Cardiac fibroblast (primary cell): ENCODE data around the gene GRIN2D.
A peak's percentile ranks its signal among the peaks of the same experiment; 100 is the strongest.

Experiments
- DNase-seq, 2 donors: peaks; one replicate each; pipeline versions ENCODE4 v3.0.0 to v3.0.0-alpha.2; 2010; ENCODE audit warnings: low read depth in 2 of 2
- H3K4me3 ChIP-seq, 2 donors: replicated peaks in 1 of 2; 1 replicate in 1 of 2; 2 replicates in 1 of 2; pipeline ENCODE4 v1.5.1; 2011; ENCODE audit warnings: low read depth in 2 of 2, low read length in 2 of 2, mild to moderate bottlenecking in 2 of 2, moderate library complexity in 1 of 2
- CTCF ChIP-seq: IDR thresholded peaks from one replicate; pipeline ENCODE4 v1.5.1; 2011; ENCODE audit warnings: low read depth, mild to moderate bottlenecking, low read length, inconsistent platforms

Gene GRIN2D

DNA sequence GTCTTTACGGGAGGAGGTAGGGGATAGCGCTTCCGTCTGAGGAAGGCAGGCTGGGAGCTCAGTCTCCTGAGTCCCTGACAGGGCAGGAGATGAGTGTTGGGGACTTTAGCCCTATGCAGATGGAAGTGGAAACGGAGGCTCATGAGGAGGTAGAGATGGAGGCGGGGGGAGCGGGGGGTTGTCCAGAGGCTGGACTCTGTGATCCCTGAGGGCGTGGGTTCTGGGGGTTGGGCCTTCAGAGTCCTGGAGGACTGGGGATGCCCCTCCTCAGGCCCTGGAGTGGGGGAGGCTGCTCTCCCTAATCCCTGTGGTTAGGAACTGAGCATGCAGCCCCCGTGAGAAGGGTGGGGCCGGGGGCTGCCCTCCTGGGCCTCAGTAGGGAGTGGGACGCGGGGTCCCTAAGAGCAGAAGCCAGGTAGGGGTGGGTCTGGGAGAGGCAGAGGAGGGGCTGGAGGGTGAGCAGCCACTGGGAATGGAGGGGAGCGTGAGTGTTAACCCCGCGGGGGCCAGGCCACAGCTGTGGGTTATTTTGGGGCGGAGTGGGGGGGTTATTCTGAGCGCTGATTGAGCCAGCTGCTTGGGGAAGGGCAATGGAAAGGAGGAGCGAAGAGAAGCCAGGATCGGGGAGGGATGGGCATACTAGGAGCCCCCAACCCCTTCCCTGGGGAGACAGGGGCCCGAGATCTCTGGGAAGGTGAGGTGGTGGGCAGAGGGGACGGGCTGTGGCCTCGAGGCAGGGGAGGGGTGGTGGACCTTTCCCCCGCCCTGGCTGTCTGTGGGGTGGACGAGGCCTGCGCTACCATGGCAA, 2.8 kb downstream of the GRIN2D start:
- DNase-seq: no peak
- no peak overlapping the region for H3K4me3 ChIP-seq
- no peak for TF ChIP-seq CTCF

DNA sequence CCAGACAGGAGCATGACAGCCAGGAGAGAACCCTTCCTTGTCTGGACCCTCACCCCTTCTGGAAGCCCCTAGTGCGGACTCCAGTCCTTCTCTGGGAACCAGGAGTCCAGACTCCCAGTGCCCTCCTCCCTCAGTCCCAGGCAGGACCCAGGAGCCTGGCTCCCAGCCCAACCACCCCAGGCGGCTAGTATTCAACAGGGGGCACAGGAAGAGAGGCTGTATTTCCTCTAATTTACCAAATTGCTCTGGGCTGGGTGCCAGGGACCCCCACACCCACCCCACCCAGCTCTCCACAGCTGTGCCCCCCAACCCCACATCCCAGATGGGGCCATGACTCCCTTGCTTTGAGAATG, 3.3 kb downstream of the GRIN2D start:
- no peak overlapping the region for H3K4me3 ChIP-seq
- no peak for DNase-seq
- TF ChIP-seq CTCF: no peak

DNA sequence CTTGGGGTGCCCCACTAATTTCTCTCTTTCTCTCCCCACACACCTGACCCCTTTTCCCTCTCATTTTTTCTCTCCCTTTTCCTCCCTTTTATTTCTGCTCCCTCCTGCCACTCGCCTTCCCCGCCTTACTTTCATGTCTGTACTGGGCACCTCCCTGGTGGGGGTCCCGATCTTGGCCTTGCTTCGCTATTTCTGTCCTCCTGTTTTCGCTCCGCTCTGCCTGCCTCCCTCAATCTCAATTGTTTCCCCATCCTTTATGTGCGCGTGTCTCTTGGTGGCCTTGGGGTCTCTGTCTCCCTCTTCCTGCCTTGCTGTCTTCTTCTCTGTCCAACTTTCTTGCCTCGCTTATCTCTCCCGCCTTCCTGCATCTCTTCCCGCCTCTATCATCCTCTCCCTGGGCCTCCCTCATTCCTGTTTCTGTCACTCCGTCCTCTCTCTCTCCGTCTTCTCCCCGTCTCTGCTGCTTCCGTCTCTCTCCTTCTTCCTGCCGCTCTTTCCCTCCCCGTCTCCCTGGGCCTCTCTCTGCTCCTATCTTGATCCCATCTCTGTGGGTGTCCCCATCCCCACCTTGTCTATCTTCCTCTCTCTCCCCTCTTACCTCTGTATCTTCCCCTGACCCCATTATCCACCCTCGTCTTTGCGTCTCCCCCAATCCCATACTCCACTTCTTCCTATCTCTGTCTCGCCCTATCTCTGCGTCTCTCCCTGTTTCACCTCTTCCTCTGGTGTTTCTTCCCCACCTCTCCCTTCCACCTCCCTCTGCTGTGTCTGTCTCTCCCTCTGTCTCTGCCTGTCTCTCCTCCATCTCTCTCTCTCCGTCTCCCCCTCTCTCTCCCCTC, 4.0 kb downstream of the GRIN2D start:
- no peak for TF ChIP-seq CTCF
- peak in 1 of 2 donors; percentile 28 for DNase-seq
- H3K4me3 ChIP-seq: peak overlapping the region; percentile 52 to 56

DNA sequence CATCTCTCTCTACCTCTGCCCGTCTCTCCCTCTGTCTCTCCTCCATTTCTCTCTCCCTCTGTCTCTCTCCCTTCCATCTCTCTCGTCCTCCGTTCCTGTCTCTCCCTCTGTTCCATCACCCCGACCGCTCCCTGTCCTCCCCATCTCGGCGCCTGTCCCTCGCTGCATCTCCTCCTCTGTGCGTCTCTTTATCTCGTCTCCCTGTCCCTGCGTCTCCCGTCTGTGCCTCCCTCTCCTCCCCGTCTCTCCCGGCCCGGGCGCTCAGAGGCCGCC, 4.6 kb downstream of the GRIN2D start:
- TF ChIP-seq CTCF: no peak
- H3K4me3 ChIP-seq: peak overlapping the region; percentile 52 to 56
- no peak for DNase-seq

- no peak for TF ChIP-seq CTCF
- DNase-seq: peak; percentile 83 to 90
- H3K4me3 ChIP-seq: peak overlapping the region; percentile 52 to 56
These were observed 5.1 kb downstream of the GRIN2D start for GRCh38 chr19:48398375-48399235.

DNA sequence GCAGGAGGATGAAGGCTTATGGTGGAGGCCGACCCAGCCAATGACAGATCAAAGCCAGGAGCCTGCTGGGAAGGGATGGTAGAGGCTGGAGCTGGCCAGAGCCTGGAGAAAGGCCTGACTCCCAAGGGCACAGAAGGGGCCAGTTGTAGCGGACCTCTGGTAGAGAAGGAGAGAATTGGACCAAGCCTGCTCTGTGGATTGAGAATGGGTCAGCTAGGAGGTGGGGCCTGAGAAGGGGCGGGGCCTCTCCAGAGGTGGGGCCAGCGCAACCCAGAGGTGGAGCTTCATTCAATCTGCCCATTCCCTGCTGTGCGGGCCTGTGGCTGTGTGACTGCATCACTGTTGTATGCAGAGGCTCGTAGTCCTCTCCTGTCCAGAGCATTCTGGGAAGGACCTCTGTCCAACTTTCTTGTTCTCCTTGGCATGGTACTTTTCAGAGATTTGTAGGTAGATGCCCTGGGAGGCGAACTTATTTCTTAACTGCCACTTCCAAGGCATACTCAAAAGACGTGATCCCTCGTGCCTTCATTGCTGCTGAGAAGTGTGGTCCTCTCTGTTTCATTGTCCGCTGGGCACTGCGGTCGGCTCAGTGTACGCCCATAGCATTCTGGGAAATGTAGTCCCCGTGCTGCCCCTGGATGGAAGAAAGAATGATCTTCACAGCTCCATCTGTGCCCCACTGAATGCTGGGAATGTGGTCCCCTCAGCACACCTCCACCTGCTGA, 6.7 kb downstream of the GRIN2D start:
- TF ChIP-seq CTCF: no peak
- H3K4me3 ChIP-seq: peak overlapping the region; percentile 5 to 31
- DNase-seq: peak; percentile 70 to 91
